NCI-H345 (cell line): ENCODE results near the gene NPC1L1.

Source experiments
- DNase-seq: peaks from one replicate; lab custom pipeline; 2025; lab: John Stamatoyannopoulos, UW

Gene NPC1L1

GRCh38 chr7:44498230-44498954 lies 42.7 kb downstream of the NPC1L1 start:
- DNase-seq: no peak

DNA sequence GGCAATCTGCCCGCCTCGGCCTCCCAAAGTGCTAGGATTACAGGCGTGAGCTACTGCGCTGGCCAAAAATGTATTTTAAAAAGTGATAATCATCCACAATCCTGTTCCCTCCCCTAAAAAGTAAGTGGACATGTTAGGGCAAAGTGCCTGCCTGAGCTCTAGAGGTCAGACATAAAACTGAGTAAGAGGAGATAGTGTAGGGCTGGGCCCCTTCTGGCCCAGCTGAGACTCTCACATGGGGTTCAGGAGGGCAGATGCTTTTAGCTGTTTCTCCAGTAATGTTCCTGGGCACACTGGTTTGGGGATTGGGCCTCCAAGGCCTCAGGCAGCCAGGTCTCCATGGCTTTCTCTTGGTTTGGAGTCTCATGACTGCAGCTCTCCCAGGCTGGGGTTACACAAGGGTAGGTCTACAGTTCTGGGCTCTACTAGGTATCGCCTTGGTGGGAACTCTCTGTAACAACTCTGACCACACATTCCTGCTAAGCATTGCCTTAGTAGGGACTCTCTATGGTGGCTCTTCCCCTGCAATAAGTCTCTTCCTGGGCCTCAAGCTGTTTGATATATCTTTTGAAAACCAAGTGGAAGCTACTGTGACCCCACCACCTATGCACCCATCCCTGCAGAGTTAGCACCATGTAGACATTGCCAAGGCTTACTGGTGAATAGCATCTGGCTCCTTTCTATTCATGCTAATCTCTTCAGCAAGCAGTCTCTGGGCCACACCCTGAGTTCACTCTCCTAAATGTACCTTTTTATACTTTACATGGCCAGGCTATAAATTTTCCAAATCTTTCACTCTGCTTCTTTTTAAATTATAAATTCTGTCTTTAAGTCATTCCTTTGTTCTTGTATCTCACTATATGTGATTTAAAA lies 43.7 kb downstream of the NPC1L1 start:
- no peak for DNase-seq

- no peak for DNase-seq
Measured at GRCh38 chr7:44496385-44496784, 44.7 kb downstream of the NPC1L1 start.

- no peak for DNase-seq
Measured at GRCh38 chr7:44494960-44495359, 46.2 kb downstream of the NPC1L1 start.

GRCh38 chr7:44491229-44491628 lies 49.9 kb downstream of the NPC1L1 start:
- no peak for DNase-seq

DNA sequence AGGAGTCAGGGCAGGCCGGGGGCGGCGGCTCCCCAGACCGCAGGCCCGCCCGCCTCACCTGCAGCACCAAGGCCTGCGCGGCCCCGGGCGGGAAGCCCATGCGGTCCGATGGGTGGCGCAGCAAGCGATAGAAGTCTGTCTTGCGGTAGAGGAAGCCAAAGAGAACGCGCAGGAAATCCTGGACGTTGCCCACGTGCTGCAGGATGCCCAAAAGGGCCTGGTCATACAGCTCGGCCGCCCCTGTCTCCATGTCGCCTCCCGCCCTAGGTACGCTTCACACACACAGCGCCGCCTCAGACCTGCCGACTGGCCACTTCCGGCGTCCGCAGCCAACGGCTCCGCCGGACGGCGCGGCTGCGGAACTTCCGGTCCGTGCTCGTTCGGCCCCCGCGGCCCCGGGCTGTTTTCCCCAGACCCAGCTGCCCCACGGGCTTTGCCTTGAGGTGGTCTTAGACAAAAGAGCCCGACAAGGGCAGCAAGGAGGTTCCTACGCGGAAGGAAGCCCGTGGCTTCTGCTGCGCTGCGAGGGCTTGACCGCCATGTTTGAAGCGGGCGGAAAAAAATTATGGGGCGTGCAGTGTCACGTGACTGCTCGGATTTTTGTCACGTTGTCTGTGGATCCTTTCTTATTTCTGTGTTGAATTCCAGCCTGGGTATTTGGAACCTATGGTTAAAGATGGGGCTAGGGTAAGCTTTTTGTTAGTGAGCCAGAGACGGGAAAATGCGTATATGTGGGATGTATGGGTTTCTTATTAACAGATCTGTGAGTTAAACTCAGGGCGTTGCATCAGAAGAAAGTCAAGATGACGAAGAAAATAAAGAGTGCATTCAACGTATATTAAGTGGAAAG lies 50.6 kb downstream of the NPC1L1 start, which contains the start of gene NUDCD3:
Gene NUDCD3 (minus strand): TSS at position 308 of the 850 bp plus-strand sequence. CDS start 58 bp downstream, at position 250.
- DNase-seq: peak; percentile 88

- no peak for DNase-seq
Measured at GRCh38 chr7:44489955-44490350, 51.2 kb downstream of the NPC1L1 start.

DNA sequence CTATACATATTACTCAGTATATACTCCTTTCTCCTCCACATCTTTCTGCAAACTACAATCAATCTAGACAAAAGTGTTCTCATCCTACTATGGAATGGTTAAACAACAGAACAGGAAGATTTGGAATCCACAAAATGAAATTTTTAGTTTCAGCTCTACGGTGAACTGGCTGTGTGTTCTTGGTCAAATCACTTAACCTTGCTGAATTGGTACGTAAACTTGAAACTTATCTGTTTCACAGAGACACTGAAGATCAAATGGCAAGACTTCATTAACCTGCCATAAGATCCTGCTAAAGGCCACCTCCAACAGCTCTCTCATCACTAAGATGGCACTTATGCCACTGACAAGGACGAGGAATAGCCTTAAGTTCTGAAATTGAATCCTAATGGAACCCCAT lies 52.2 kb downstream of the NPC1L1 start:
- no peak for DNase-seq

DNA sequence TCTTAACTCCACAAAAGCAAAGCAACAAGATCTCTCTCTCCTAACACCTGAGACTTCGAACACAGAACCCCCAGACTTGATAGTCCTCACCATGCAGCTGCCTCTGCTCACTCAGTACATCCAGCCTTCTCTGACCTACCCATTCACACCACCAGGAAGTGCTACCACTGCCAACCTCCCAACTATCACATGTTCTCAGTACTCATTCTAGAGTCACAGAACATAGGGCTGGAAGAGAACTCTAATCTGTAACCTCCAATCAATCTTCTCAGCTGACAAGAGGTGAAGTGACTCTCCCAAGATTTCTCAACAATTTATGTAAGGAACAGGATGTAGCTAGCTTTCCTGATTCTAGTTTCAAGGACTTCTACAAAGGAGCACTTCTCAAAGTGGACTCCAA lies 54.4 kb downstream of the NPC1L1 start:
- DNase-seq: no peak

- no peak for DNase-seq
Measured at GRCh38 chr7:44486001-44486400, 55.1 kb downstream of the NPC1L1 start.

DNA sequence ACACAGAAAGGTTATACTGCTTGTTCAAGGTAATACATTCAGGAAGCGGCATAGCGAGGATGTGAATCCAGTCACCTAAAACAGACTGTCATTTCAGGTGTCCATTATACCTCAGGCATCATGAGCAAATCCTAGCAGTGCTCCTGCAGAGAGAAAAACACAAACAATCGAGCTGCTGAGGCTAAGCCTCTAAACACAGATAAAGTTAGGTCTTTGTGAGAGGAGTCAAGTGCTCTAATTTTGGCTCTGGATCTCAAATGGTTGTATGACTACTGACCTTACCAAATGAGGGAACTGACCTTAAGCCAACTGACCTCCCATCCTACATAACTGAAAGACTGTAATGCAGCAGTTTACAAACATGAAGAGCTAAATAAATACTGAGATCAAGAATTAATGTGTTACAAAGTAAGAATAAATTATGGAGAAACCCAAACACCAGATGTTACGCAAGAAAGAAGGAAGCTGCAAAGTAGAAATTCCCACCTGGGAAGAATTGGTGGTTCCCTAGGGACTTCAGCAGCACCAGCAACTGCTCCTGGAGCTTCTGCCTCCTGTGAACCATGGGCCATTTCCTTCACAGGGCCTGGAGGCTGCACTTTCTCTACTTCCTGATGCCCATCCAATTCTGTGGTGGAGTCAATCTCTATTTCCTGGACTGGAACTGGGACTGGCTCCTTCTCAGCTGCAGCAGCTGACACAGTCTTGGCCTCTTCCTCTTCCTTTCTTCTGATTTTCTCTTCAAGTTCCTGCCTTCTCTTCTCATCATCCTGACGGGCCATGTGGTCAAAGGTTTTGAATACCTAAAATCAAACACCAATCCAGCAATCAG lies 56.4 kb downstream of the NPC1L1 start:
- no peak for DNase-seq

- no peak for DNase-seq
Measured at GRCh38 chr7:44482502-44483485, 58.3 kb downstream of the NPC1L1 start.

DNA sequence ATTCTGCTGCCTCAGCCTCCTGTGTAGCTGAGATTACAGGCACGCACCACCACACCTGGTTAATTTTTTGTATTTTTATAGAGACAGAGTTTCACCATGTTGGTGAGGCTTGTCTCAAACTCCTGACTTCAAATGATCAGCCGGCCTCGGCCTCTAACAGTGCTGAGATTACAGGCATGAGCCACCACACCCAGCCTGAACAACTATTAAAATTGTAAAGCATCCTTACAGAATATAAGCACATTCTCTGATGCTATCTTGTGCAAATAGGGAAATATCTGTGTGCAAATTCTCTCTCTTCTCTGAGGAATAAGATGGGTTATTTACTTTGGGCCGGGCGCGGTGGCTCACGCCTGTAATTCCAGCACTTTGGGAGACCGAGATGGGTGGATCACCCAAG lies 63.2 kb downstream of the NPC1L1 start:
- DNase-seq: no peak

DNA sequence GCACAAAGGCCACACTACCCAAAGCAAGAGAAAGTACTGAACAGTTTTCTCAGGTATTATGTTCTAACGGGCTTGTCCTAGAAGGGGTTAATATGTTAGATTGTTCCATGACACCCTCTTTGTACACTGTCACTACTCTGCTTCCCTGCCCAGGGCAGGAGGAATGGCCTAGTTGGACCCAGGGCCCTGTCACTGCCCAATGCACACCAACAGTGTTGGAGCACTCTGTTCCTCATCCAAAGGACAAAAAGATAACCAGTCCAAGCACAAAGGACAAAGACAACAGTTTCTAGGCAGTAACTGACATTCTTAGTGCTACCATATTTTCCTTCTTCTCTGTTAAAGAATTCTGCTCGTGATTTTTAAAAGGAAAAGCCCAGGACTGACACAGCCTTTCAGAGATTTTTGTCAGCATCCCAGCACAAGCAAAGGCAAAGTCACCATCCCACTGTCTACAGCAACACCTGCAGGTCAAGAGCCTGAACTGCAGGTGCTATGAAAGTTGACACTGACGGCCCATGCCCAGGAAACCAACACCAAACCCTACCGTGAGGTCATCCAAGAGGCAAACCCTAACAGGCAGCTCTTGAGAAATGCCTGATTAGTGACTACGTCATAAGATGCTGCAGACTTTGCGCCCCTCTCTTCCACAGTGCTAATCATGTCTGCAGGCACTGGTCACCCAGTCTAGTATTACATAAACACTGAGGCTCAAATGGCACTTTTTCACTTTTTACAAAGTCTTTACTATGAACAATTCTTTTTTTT lies 63.9 kb downstream of the NPC1L1 start:
- DNase-seq: peak; percentile 45

GRCh38 chr7:44476313-44476712 lies 64.8 kb downstream of the NPC1L1 start:
- DNase-seq: no peak

DNA sequence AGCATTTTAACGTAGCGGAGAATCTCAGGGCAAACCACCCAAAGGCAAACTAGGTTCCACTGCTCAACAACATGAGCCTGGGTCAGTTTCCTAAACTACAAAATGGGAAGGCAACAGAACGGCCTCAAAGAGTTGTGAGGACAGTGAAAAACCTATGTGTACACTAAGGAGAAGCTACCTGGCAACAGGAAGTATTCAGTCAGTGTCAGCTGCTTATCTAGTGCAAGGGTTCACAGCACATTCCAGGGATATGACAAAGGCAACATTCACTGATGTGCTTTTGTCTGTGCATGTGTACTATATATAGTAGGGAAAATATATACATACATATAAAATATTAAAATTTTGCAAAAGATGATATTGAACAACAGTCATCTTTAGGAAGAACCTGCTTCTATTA lies 67.8 kb downstream of the NPC1L1 start:
- DNase-seq: no peak

- no peak for DNase-seq
Measured at GRCh38 chr7:44472843-44473242, 68.3 kb downstream of the NPC1L1 start.

DNA sequence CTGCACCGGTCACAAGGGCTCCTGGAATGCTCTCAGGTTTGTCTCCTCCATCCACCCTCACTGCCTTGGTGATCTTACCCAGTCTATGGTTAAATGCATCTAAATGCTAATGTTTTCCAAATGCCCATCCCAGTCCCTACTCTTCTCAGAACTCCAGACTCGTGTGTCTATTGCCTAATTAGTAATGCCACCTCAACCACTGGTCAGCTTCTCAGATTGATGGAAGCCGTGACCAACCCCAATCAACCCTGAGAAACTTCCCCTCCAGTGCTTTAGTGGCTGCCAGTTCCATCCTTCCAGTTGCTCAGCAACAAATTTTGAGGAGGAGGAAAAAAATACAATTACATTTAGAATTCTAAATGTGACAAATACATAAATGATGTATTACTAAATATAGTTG lies 69.3 kb downstream of the NPC1L1 start:
- DNase-seq: peak; percentile 16

- peak; percentile 43 for DNase-seq
Measured at GRCh38 chr7:44471436-44471835, 69.7 kb downstream of the NPC1L1 start.
